ENCODE measurements around the gene PANK2. TPM values are rescaled to one million over a fixed set of nuclear protein-coding genes. Genes with fewer than 3 reads are reported as not detected.
"Not testable (repeated sequence)": the region's sequence is repeated elsewhere in the genome, so short reads cannot be mapped to it uniquely, and the experiment has no call there.

The PANK2 gene
- total RNA-seq, 1 donor: 57.2 TPM

DNA sequence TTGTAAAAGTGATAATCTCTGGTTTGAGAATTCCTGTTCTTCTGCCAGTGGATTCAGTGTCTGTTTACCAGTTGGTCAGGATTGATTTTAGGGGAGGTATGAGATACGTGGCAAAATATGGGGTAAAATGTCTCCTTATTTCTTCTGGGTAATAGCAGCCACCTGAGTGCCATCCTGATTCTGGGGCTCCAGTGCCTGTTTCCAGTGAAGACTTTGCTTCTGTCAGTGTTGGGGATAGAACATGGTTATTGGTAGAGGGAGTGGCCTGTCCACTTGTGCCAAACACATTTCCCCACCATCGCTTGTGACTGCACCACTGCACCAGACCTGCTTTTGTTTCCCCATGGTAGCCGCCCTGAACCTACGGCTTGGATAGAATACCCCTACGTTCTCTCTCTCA, 15.7 kb downstream of the PANK2 start:
- Histone ChIP-seq H3K4me1 (ENCODE audit: insufficient read depth, low read length) (peaks cover 41% of the 10 kb centered on the region), H3K9me3 (ENCODE audit: low read depth, low read length) (no peaks in the 10 kb centered on the region), H3K27me3 (ENCODE audit: insufficient read depth, low read length) (no peaks in the 10 kb centered on the region), H3K79me2 (ENCODE audit: insufficient read depth, low read length) (peaks cover 100% of the 10 kb centered on the region), H3K36me3 (ENCODE audit: insufficient read depth, low read length) (peaks cover 22% of the 10 kb centered on the region), H3K4me2 (ENCODE audit: insufficient read depth, low read length) (no peak overlapping the region), H4K20me1 (ENCODE audit: insufficient read depth, low read length) (peaks cover 79% of the 10 kb centered on the region), H3K4me3 (ENCODE audit: insufficient read depth, low read length) (no peak overlapping the region), H3K27ac (ENCODE audit: low read depth, low read length) (peak overlapping the region; percentile 55), H2AFZ (ENCODE audit: low read length) (no peak overlapping the region)
- TF ChIP-seq, protein P1, sequence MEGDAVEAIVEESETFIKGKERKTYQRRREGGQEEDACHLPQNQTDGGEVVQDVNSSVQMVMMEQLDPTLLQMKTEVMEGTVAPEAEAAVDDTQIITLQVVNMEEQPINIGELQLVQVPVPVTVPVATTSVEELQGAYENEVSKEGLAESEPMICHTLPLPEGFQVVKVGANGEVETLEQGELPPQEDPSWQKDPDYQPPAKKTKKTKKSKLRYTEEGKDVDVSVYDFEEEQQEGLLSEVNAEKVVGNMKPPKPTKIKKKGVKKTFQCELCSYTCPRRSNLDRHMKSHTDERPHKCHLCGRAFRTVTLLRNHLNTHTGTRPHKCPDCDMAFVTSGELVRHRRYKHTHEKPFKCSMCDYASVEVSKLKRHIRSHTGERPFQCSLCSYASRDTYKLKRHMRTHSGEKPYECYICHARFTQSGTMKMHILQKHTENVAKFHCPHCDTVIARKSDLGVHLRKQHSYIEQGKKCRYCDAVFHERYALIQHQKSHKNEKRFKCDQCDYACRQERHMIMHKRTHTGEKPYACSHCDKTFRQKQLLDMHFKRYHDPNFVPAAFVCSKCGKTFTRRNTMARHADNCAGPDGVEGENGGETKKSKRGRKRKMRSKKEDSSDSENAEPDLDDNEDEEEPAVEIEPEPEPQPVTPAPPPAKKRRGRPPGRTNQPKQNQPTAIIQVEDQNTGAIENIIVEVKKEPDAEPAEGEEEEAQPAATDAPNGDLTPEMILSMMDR (IDR thresholded peaks at IDR 0.05; ENCODE audit: extremely low read depth, low read depth, low read length): no peak
- DNase-seq (ENCODE audit: insufficient read length, low spot score, missing footprints): no peak

DNA sequence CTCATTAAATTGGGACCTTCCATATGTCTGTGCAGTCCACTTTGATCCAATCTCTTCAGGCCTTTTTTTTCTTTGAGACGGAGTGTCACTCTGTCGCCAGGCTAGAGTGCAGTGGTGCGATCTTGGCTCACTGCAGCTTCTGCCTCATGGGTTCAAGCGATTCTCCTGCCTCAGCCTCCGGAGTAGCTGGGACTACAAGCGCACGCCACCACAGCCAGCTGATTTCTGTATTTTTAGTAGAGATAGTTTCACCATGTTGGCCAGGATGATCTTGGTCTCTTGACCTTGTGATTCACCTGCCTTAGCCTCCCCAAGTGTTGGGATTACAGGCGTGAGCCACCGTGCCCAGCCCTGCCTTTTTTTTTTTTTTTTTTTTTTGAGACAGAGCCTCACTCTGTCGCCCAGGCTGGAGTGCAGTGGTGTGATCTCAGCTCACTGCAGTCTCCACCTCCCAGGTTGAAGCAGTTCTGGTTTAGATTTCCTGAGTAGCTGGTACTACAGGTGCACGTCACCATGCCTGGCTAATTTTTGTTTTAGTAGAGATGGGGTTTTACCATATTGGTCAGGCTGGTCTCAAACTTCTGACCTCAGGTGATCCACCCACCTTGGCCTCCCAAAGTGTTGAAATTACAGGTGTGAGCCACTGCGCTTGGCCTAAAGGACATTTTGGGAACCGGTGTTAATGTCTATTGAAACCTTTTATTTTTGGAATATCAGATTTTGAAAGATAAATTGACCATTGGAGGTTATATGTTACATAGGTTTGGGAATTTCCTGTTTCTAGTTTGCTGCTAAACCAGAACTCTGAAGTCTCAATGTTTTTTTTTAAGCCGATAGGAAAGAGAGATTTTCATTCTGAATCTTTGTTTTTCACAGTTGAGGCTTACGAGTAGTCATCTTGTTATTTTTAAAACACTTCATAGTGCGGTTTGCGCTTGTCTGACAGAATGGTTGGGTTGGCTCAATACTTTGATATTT, 17.8 kb downstream of the PANK2 start:
- not testable (repeated sequence) for H3K9me3 ChIP-seq (ENCODE audit: low read depth, low read length); H3K27me3 ChIP-seq (ENCODE audit: insufficient read depth, low read length); H2AFZ ChIP-seq (ENCODE audit: low read length); H3K4me3 ChIP-seq (ENCODE audit: insufficient read depth, low read length); DNase-seq (ENCODE audit: insufficient read length, low spot score, missing footprints)
- Histone ChIP-seq H4K20me1 (ENCODE audit: insufficient read depth, low read length) (peaks cover 74% of the 10 kb centered on the region), H3K4me2 (ENCODE audit: insufficient read depth, low read length) (peak overlapping the region; percentile 60), H3K36me3 (ENCODE audit: insufficient read depth, low read length) (peaks cover 43% of the 10 kb centered on the region), H3K4me1 (ENCODE audit: insufficient read depth, low read length) (peaks cover 22% of the 10 kb centered on the region), H3K79me2 (ENCODE audit: insufficient read depth, low read length) (peaks cover 100% of the 10 kb centered on the region), H3K27ac (ENCODE audit: low read depth, low read length) (peak overlapping the region; percentile 59)

DNA sequence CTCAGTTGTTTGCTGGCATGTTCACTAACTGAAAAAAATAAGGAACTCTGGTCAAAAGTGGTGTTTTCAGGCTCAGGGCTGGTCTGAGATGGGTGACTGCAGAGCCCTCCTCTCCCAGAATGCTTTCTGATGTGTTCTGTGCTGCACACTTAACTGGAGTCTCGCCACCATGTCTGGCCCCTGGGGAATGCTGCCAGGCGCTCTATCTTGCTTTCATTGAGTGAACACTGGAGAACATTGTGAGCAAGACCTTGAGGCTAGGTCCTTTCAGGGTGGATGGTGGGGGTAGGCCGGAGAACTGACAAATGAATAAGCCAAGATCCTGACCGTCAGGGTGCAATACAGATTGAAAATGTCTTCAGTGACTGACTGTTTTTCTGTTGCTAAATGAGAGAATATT, 19.5 kb downstream of the PANK2 start:
- H3K4me1 ChIP-seq (ENCODE audit: insufficient read depth, low read length): peaks cover 16% of the 10 kb centered on the region
- H2AFZ ChIP-seq (ENCODE audit: low read length): no peak overlapping the region
- H3K4me3 ChIP-seq (ENCODE audit: insufficient read depth, low read length): no peak overlapping the region
- peak overlapping the region; percentile 3 for H3K27ac ChIP-seq (ENCODE audit: low read depth, low read length)
- H3K9me3 ChIP-seq (ENCODE audit: low read depth, low read length): no peaks in the 10 kb centered on the region
- H3K27me3 ChIP-seq (ENCODE audit: insufficient read depth, low read length): no peaks in the 10 kb centered on the region
- H3K79me2 ChIP-seq (ENCODE audit: insufficient read depth, low read length): peaks cover 98% of the 10 kb centered on the region
- H3K36me3 ChIP-seq (ENCODE audit: insufficient read depth, low read length): peaks cover 59% of the 10 kb centered on the region
- peak; percentile 3 for DNase-seq (ENCODE audit: insufficient read length, low spot score, missing footprints)
- H4K20me1 ChIP-seq (ENCODE audit: insufficient read depth, low read length): peaks cover 72% of the 10 kb centered on the region
- TF ChIP-seq, protein P1 (IDR thresholded peaks at IDR 0.05; ENCODE audit: extremely low read depth, low read depth, low read length): no peak
- no peak overlapping the region for H3K4me2 ChIP-seq (ENCODE audit: insufficient read depth, low read length)

DNA sequence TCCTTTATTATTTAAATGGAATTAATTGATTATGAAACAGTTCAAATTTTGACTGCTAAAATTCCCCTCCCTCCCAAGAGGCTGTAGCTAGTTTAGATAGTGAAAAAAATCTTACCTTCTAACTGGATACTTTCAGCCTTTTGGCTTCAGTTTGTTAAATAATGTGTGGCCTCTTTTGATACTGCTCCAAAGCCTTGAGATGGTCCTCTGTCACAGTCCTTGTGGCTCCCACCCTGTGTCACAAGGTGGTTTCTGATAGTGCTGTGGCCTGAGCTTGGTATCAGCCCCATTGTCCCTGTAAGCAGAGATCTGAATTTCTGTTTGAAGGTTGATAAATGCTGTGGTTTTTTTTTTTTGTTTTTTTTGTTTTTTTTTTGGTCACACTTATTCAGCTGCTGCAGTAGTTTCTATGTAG, 20.8 kb downstream of the PANK2 start:
- Histone ChIP-seq H3K27ac (ENCODE audit: low read depth, low read length) (peak overlapping the region; percentile 5), H3K4me2 (ENCODE audit: insufficient read depth, low read length) (no peak overlapping the region), H3K36me3 (ENCODE audit: insufficient read depth, low read length) (peaks cover 71% of the 10 kb centered on the region), H3K4me3 (ENCODE audit: insufficient read depth, low read length) (no peak overlapping the region), H3K9me3 (ENCODE audit: low read depth, low read length) (no peaks in the 10 kb centered on the region), H3K4me1 (ENCODE audit: insufficient read depth, low read length) (peaks cover 16% of the 10 kb centered on the region), H4K20me1 (ENCODE audit: insufficient read depth, low read length) (peaks cover 76% of the 10 kb centered on the region), H2AFZ (ENCODE audit: low read length) (no peak overlapping the region), H3K27me3 (ENCODE audit: insufficient read depth, low read length) (no peaks in the 10 kb centered on the region), H3K79me2 (ENCODE audit: insufficient read depth, low read length) (peaks cover 97% of the 10 kb centered on the region)
- TF ChIP-seq, protein P1 (IDR thresholded peaks at IDR 0.05; ENCODE audit: extremely low read depth, low read depth, low read length): no peak
- DNase-seq (ENCODE audit: insufficient read length, low spot score, missing footprints): no peak
